HG03469 (cell line): Measurements from ENCODE around the gene GNS.

Experiments
- ATAC-seq: cut with Tn5 transposase; IDR thresholded peaks from one replicate; pipeline ENCODE4 v1.9.1; 2021; ENCODE audit warnings: mild to moderate bottlenecking, moderate library complexity, moderate number of reproducible peaks; ENCODE audit not compliant: unreplicated experiment

The GNS gene

DNA sequence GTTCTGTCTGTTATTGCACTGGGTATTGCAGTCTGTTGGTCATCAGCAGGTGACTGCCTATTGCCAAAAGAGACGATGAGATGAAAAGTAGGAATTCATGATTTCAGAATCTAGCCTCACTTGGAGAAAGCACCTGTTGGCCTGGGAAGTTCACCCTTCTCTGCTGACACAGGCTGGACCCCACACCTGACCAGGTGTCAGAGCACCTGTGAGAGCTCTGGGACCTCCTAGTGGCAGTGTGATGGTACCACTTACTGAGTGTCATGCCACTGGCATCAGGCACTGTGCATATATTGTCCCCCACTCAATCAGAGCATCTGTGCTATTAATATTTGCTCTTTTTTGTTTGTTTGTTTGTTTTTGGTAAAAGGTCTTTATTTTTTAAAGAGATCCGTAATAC is 81.0 kb downstream of the GNS start:
- ATAC-seq, result no peak

DNA sequence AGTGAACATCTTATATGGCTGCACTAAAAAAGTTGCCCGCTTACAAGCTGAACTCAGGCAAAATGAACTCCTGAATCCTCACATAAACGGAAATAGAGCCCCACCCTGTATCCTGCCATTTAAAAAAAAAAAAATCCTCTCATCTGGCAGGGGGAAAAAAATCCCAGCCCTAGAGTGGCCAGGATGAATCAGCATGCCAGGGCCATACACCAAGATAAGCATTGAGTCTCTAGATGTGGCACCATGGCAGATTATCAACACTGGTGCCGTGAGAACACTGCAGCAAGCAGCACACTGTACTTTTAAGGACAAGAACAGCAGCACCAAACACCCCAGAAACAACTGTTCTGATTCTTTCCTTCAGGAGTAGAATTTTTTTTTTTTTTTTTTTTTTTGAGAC is 83.4 kb downstream of the GNS start:
- no peak for ATAC-seq

DNA sequence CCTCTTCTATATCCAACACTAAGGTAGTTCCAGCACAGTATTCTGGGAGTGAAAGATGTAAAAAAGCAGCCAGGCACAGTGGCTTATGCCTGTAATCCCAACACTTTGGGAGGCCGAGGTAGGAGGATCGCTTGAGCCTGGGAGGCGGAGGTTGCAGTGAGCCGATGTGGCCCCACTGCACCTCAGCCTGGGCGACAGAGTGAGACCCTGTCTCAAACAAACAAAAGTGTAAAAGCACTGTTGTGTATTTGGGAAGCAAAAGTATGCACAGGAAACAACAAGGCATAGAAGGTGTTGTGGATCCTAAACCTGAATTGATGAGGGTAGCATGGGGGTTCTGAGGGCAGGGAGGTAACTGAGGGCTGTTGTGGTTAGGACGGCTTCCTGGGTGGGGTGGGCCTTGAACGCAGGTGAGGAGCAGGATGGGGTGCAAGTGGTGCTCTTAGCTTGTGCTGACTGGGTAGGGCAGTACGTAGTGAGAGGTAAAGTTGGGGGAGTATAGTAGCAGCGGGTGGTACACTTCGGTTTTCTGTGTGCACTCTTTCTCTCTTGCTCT is 84.8 kb downstream of the GNS start:
- no peak for ATAC-seq

DNA sequence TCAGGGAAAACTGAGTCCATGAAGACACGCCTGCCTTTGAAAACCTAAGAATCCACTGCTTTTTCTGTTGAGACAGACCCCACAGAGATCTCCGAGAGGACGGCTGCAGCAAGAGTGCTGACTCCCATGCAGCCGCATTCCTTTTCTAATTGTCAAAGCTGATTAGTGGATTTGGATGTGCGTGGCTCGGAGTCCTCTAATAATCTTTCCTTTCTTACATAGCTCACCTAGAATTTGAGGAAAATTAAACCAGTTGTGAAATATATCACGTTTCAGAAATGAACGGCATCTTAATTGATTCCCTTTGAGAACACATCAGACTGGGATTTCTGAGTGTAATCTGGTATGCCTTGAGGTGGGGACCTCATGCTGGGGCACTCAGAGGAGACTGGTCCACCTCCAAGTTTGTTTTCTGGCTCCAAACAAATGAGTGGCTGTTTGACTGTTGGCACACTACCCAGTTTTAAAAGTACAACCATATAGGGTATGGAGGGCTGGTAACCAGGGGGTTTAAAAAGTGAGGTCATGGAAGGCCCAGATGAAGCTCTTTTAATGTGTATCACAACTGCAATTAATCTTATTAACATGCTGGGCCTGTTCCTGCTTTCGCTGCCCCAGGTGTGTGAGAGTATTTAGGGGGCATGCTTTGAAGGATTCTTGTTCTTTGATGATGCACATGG is 85.6 kb downstream of the GNS start:
- ATAC-seq, result no peak

DNA sequence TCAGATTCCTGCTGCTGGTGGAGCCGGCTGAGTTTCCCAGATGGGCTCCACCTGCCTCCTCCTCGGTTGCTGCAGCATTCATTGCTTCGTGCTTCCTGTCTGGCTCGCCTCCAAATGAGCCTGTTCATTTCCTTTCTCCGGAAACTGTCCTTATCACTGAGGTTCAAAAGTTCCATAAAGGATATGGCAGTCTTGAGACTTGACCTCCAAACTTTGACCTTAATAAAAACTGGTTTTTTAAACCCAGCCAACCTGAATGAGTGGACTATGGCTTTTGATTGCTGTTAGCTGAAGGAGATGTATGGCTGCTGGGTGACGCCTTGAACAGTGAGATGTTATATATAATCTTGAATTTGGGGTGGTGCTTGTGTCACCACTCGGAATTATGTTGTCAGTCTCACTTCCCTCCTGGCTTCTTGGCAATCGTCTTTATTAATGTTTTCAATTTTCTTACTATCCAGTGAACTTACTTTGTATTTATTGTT is 86.2 kb downstream of the GNS start:
- ATAC-seq, result no peak

DNA sequence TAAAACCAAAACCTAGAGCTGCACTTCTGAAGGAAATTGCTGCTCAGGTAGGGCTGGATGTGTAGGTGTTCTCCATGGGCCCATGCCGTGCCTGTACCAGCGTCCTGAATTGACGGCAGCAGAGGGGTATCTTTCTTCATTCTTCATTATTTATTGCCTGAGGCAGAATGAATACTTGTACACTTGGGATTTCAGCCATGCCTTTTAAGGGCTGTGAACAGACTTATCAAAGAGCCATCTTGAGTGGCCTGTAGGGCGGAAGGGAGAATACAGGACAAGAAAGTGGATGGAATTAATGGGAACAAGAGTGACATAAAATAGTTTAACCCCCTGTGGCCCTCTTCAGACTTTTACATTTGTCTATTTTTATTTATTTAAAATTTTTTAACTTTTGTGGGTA is 87.5 kb downstream of the GNS start:
- no peak for ATAC-seq

DNA sequence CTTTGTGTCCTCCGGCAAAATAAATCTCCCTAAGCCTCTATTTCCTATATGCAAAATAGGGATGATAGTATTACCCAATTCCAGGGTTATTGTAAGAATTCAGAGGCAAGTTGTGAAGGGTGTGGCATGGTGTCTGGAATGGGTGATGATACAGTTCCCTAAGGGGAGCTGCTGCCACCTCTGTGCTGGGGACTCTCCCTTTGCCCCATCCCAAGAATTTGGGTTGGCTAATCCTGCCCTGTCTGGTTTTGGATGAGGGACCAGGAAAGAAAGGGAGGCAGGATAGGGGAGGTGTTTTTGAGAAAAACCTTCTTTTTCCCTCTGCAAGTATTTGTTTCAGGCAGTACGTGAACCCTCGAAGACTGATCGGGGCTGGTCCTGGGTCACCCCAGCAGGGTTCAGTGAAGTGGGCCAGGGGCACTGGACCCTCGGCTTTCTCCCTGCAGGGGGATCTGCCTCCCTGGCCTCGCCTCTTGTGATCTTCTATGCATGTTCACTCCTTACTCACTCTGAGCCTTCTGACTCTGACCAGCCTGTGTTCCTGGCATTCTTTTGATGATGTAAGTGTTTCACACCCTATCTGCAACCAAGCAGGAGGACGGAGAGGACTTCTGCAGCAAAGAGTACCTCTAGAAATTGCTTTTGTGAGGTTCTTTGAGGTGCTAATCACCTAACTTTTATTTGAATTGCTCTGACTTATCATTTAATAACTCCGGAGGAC is 88.1 kb downstream of the GNS start:
- no peak for ATAC-seq

DNA sequence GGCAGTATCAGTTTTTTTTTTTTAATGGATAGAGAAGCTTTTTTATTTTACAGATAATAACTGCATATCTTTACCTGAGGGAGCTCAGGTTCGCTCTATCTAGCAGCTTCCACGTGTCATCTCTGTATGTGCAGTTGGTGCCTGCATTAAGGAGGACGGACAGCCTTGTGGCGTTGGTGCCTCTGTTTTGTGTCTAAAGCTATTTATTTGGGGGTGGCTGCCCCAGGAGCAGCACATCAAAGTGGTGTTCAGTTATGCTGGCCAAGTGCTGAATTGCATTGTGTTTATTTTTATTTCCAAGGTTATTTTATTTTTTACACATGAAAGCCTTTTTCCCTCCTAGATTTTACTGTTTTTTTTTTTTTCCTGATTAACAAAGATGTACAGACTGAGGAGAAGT is 89.2 kb downstream of the GNS start:
- ATAC-seq, result no peak

DNA sequence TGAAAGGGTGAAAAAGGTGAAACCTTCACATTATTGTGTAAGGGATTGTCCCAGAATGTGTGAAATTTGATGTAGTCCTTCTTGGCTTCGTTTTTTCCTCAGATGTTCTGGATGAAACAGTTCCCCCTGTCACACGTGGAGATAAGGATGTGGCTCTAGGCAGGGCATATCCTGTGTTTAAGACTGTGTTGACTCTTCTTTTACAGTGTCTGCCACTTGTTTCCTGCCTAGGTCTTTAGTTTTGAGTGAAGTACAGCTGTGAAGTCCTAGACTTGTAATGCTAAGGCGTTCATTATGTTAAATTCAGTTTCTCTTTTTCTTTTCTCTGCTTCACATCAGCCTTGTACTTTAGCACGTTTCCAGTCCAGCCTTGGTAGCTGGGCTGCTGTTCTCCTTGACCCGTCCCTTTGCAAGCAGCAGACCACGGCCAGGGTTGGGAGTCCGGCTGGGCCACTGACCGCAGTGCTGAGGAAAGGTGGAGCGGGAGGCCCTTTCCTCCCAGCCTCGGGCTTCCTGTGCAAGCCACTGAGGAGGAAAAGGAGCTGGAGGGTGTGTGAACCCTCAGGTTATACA is 89.8 kb downstream of the GNS start:
- peak; percentile 62 for ATAC-seq

DNA sequence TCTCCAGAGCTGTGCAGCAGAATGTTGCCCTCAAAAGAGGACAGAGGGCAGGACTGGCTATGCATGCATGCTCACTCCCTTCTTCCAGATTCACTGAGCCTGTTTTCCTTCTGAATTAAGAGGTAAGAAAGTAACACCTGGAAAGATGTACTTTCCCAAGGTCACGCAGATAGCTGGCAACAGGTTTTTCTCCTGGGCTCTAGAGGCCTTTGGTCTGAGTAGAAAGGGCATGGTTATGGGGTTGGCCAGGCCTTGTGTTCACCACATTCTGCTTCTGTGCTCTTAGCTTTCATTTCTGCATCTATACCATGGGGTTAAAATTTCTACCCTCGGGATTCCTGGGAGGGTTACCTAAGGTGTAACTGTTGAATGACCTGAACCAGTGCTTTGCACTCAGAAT is 91.4 kb downstream of the GNS start:
- ATAC-seq, result no peak

DNA sequence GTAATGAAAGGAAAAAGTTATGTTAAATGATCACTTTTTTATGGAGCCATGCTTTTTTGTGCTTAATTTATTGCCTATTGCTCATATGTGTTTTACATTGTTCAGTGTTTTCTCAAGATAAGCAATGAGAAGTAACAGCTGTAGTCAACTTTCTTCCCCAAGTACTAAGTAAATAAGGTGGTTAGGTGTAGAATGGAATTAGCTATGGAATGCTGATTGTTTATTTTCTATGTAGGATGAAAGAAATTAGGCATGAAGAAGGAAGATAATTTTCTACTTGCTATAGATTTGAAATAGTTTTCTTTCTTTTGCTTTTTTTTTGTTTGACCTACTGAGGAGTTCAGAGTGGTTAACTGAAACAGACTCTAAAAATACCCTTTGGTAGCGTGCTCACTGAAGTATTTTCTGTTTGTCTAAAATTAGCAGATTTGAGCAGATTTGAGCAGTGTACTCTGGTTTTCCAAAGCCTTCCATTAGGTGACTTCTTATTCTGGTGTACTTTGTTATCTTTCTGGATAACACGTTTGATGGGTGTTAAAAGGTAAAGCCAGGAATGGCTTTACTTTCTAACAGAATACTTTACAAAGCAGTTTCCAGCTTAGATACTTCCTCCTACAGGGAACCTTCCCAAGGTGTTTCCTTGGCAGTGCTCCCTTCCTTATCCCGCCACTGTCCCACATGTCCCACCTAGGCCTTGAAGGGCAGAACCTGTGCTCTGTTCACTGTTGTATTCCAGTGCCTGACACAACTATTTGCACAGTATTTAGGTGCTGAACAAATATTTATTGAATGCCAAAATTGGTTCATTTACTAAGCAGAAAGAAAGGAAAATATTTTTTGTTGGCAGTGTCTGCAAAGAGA is 92.9 kb downstream of the GNS start:
- peak; percentile 24 for ATAC-seq

DNA sequence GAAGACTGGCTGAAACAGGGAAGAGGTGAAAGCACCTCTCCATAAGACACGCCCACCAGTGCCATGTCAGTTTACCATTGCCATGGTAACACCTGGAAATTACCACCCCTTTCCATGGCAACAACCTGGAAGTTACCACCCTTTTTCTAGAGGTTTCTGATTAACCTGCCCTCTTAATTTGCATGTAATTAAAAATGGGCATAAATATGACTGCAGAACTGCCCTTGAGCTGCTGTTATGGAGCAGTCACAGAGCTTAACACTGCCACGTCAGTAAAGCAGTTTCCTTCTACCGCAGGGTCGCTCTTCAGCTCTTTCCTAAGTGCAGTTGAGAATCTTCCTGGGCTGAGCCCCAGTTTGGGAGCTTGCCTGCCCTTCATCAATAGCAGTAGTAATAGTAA is 93.7 kb downstream of the GNS start:
- peak; percentile 21 for ATAC-seq
